ENCODE data around the gene WWOX.

The WWOX gene

GRCh38 chr16:78195797-78196196, 96.3 kb downstream of the WWOX start:
- DNase-seq (ENCODE audit: low read depth): no peak

- DNase-seq (ENCODE audit: low read depth): no peak
Observed at GRCh38 chr16:78196502-78196901, 97.0 kb downstream of the WWOX start.

- no peak for DNase-seq (ENCODE audit: low read depth)
Observed at GRCh38 chr16:78198288-78198687, 98.8 kb downstream of the WWOX start.

- no peak for DNase-seq (ENCODE audit: low read depth)
Observed at GRCh38 chr16:78199325-78200022, 100.0 kb downstream of the WWOX start.

- DNase-seq (ENCODE audit: low read depth): no peak
Observed at GRCh38 chr16:78200023-78200389, 100.6 kb downstream of the WWOX start.

GRCh38 chr16:78200623-78201096, 101.2 kb downstream of the WWOX start:
- DNase-seq (ENCODE audit: low read depth): no peak

- DNase-seq (ENCODE audit: low read depth): no peak
Observed at GRCh38 chr16:78205506-78205905, 106.1 kb downstream of the WWOX start.

GRCh38 chr16:78206623-78207223, 107.3 kb downstream of the WWOX start:
- DNase-seq (ENCODE audit: low read depth): no peak

- DNase-seq (ENCODE audit: low read depth): no peak
Observed at GRCh38 chr16:78209951-78210661, 110.7 kb downstream of the WWOX start.

- no peak for DNase-seq (ENCODE audit: low read depth)
Observed at GRCh38 chr16:78211020-78211599, 111.7 kb downstream of the WWOX start.

- no peak for DNase-seq (ENCODE audit: low read depth)
Observed at GRCh38 chr16:78211946-78212345, 112.5 kb downstream of the WWOX start.

GRCh38 chr16:78212674-78213073, 113.2 kb downstream of the WWOX start:
- no peak for DNase-seq (ENCODE audit: low read depth)

GRCh38 chr16:78213751-78214150, 114.3 kb downstream of the WWOX start:
- no peak for DNase-seq (ENCODE audit: low read depth)

GRCh38 chr16:78215222-78215621, 115.8 kb downstream of the WWOX start:
- no peak for DNase-seq (ENCODE audit: low read depth)

- no peak for DNase-seq (ENCODE audit: low read depth)
Observed at GRCh38 chr16:78216166-78216745, 116.8 kb downstream of the WWOX start.

- no peak for DNase-seq (ENCODE audit: low read depth)
Observed at GRCh38 chr16:78217276-78217675, 117.8 kb downstream of the WWOX start.

GRCh38 chr16:78218279-78218678, 118.8 kb downstream of the WWOX start:
- no peak for DNase-seq (ENCODE audit: low read depth)

- no peak for DNase-seq (ENCODE audit: low read depth)
Observed at GRCh38 chr16:78218856-78219651, 119.6 kb downstream of the WWOX start.

GRCh38 chr16:78220571-78220970, 121.1 kb downstream of the WWOX start:
- DNase-seq (ENCODE audit: low read depth): no peak

- DNase-seq (ENCODE audit: low read depth): no peak
Observed at GRCh38 chr16:78221892-78222291, 122.4 kb downstream of the WWOX start.

- no peak for DNase-seq (ENCODE audit: low read depth)
Observed at GRCh38 chr16:78224342-78224741, 124.9 kb downstream of the WWOX start.

GRCh38 chr16:78225919-78226318, 126.5 kb downstream of the WWOX start:
- DNase-seq (ENCODE audit: low read depth): no peak
